ENCODE results near the gene SOX9. TPM values are rescaled to one million over a fixed set of nuclear protein-coding genes. Genes with fewer than 3 reads are reported as not detected.

Gene SOX9
- total and polyA plus RNA-seq, 2 of the 8 experiments (the other 6 are each of a cell fraction or from before 2014, with no cell fraction given) = 1.9 to 4.9 TPM

DNA sequence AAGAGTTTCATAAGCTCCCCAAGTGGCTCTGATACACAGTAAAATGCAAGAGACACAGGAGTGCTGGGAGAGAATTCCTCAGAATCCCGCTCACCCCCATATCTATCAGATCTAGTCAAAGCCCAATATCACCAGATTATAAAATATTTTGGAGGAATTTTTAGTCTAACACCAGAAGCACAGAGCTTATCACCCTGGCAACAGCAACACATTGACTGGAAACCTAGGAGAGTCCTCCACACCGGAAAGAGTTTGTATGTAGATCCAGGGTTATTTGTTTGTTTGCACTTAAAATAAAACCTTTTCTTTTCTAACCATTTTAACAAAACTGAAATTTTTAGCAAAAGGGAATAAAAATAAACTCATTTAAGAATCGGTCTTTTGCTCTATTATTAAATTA, 7.2 kb downstream of the SOX9 start (continued):
- TF ChIP-seq, protein P1, sequence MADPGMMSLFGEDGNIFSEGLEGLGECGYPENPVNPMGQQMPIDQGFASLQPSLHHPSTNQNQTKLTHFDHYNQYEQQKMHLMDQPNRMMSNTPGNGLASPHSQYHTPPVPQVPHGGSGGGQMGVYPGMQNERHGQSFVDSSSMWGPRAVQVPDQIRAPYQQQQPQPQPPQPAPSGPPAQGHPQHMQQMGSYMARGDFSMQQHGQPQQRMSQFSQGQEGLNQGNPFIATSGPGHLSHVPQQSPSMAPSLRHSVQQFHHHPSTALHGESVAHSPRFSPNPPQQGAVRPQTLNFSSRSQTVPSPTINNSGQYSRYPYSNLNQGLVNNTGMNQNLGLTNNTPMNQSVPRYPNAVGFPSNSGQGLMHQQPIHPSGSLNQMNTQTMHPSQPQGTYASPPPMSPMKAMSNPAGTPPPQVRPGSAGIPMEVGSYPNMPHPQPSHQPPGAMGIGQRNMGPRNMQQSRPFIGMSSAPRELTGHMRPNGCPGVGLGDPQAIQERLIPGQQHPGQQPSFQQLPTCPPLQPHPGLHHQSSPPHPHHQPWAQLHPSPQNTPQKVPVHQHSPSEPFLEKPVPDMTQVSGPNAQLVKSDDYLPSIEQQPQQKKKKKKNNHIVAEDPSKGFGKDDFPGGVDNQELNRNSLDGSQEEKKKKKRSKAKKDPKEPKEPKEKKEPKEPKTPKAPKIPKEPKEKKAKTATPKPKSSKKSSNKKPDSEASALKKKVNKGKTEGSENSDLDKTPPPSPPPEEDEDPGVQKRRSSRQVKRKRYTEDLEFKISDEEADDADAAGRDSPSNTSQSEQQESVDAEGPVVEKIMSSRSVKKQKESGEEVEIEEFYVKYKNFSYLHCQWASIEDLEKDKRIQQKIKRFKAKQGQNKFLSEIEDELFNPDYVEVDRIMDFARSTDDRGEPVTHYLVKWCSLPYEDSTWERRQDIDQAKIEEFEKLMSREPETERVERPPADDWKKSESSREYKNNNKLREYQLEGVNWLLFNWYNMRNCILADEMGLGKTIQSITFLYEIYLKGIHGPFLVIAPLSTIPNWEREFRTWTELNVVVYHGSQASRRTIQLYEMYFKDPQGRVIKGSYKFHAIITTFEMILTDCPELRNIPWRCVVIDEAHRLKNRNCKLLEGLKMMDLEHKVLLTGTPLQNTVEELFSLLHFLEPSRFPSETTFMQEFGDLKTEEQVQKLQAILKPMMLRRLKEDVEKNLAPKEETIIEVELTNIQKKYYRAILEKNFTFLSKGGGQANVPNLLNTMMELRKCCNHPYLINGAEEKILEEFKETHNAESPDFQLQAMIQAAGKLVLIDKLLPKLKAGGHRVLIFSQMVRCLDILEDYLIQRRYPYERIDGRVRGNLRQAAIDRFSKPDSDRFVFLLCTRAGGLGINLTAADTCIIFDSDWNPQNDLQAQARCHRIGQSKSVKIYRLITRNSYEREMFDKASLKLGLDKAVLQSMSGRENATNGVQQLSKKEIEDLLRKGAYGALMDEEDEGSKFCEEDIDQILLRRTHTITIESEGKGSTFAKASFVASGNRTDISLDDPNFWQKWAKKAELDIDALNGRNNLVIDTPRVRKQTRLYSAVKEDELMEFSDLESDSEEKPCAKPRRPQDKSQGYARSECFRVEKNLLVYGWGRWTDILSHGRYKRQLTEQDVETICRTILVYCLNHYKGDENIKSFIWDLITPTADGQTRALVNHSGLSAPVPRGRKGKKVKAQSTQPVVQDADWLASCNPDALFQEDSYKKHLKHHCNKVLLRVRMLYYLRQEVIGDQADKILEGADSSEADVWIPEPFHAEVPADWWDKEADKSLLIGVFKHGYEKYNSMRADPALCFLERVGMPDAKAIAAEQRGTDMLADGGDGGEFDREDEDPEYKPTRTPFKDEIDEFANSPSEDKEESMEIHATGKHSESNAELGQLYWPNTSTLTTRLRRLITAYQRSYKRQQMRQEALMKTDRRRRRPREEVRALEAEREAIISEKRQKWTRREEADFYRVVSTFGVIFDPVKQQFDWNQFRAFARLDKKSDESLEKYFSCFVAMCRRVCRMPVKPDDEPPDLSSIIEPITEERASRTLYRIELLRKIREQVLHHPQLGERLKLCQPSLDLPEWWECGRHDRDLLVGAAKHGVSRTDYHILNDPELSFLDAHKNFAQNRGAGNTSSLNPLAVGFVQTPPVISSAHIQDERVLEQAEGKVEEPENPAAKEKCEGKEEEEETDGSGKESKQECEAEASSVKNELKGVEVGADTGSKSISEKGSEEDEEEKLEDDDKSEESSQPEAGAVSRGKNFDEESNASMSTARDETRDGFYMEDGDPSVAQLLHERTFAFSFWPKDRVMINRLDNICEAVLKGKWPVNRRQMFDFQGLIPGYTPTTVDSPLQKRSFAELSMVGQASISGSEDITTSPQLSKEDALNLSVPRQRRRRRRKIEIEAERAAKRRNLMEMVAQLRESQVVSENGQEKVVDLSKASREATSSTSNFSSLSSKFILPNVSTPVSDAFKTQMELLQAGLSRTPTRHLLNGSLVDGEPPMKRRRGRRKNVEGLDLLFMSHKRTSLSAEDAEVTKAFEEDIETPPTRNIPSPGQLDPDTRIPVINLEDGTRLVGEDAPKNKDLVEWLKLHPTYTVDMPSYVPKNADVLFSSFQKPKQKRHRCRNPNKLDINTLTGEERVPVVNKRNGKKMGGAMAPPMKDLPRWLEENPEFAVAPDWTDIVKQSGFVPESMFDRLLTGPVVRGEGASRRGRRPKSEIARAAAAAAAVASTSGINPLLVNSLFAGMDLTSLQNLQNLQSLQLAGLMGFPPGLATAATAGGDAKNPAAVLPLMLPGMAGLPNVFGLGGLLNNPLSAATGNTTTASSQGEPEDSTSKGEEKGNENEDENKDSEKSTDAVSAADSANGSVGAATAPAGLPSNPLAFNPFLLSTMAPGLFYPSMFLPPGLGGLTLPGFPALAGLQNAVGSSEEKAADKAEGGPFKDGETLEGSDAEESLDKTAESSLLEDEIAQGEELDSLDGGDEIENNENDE (IDR thresholded peaks at IDR 0.05; ENCODE audit: insufficient replicate concordance, low read length) = no peak
- TF ChIP-seq CTBP2 (IDR thresholded peaks at IDR 0.05; ENCODE audit: borderline replicate concordance, insufficient read depth, insufficient read length, low read length) = no peak
- TF ChIP-seq RXRA (IDR thresholded peaks at IDR 0.05; ENCODE audit: insufficient read depth, low read depth, low read length) = no peak
- TF ChIP-seq MAFK (IDR thresholded peaks at IDR 0.05; ENCODE audit: low read depth, low read length) = no peak
- no peak for TF ChIP-seq TBP (IDR thresholded peaks at IDR 0.05; ENCODE audit: low read depth, low read length)
- TF ChIP-seq ATF3 (IDR thresholded peaks at IDR 0.05; ENCODE audit: insufficient read depth, low read depth, low read length) = no peak
